ENCODE data around the gene CRACR2B.

CRACR2B gene

DNA sequence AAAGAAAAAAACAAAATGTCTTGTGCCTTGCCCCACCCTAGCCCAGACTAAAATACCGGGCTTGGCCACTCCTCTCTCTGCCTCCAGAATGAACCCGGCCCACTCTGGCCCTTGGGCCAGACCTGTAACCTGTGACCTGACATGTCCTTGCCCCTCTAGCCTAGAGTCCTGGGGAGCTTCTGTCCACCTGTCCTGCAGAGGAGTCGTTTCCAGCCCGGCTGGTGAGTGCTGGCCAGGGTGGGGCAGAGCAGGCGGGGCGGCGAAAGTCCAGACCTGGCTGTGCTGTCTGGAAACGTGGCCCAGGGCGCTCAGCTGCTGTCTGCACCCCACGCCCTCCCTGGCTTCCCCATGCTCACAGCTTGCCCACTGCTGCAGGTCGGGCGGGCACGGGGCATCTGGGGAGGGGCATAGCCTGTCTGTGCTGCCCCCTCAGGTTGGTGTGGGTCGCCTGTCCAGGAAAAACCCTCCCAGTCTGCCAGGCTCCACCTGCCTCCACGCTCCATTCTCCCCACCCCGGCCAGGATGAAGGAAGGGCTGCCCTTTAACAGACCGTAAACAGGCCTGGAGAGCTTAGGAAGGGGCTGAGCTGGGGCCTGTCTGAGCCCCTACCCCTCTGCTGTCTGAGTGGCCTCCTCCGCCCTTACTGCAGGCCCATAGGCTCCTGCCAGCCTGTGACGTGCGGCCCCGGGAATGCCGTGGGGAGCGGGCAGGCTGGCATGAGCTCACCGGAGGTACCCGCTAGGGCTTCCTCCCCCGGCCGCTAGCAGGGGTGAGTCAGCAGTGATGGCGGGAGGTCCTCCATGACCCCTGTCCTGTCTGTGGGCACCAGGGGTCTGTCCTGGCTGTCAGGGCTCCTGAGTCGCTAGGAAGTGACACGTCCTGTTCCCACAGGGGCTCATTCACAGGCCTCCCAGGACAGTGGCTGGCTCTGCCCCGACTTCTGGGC lies 6.9 kb downstream of the CRACR2B start:
- in situ Hi-C loops (cut with MboI; ENCODE audit: low sequenced_read_pairs, unreplicated experiment): no loop called here
- DNase-seq (ENCODE audit: low spot score): no peak
- TF ChIP-seq, protein P1, sequence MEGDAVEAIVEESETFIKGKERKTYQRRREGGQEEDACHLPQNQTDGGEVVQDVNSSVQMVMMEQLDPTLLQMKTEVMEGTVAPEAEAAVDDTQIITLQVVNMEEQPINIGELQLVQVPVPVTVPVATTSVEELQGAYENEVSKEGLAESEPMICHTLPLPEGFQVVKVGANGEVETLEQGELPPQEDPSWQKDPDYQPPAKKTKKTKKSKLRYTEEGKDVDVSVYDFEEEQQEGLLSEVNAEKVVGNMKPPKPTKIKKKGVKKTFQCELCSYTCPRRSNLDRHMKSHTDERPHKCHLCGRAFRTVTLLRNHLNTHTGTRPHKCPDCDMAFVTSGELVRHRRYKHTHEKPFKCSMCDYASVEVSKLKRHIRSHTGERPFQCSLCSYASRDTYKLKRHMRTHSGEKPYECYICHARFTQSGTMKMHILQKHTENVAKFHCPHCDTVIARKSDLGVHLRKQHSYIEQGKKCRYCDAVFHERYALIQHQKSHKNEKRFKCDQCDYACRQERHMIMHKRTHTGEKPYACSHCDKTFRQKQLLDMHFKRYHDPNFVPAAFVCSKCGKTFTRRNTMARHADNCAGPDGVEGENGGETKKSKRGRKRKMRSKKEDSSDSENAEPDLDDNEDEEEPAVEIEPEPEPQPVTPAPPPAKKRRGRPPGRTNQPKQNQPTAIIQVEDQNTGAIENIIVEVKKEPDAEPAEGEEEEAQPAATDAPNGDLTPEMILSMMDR (IDR thresholded peaks at IDR 0.05; ENCODE audit: borderline replicate concordance, control extremely low read depth, extremely low read depth, insufficient read depth, missing control alignments): no peak

DNA sequence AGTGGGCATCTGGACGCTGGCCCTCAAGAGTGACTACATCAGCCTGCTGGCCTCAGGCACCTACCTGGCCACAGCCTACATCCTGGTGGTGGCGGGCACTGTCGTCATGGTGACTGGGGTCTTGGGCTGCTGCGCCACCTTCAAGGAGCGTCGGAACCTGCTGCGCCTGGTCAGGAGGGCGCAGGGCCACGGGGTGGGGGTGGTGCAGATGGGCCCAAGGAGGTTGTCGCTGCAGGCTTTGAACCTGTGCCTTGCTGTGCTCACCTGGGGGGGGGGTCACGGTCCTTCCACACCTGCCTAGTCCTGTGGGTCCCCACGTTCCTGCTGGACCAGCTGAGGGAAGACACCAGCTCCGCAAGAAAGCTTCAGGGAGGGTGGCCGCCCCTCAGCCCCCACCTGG lies 8.6 kb downstream of the CRACR2B start:
- TF ChIP-seq, protein P1 (IDR thresholded peaks at IDR 0.05; ENCODE audit: borderline replicate concordance, control extremely low read depth, extremely low read depth, insufficient read depth, missing control alignments): no peak
- in situ Hi-C loops (cut with MboI; ENCODE audit: low sequenced_read_pairs, unreplicated experiment): no loop called here

DNA sequence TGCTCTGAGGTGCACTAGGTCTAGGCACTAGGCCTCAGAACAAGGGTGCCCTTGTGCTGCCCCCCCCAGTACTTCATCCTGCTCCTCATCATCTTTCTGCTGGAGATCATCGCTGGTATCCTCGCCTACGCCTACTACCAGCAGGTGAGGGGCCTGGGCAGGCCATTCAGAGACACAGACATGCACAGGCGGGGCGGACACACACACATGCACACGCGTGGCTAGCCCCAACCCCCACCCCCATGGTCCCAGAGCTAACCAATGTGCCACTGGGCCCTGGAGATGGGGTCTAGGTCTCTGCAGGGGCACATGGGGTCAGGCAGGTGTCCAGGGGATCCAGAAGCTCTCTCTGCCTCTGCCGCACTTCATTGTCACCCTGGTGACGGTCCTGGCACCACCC lies 9.0 kb downstream of the CRACR2B start:
- TF ChIP-seq, protein P1 (IDR thresholded peaks at IDR 0.05; ENCODE audit: borderline replicate concordance, control extremely low read depth, extremely low read depth, insufficient read depth, missing control alignments): no peak
- in situ Hi-C loops (cut with MboI; ENCODE audit: low sequenced_read_pairs, unreplicated experiment): no loop called here
- no peak for DNase-seq (ENCODE audit: low spot score)

More for the DNA sequence above, 8.6 kb downstream of the CRACR2B start:
- DNase-seq (ENCODE audit: low spot score): no peak

DNA sequence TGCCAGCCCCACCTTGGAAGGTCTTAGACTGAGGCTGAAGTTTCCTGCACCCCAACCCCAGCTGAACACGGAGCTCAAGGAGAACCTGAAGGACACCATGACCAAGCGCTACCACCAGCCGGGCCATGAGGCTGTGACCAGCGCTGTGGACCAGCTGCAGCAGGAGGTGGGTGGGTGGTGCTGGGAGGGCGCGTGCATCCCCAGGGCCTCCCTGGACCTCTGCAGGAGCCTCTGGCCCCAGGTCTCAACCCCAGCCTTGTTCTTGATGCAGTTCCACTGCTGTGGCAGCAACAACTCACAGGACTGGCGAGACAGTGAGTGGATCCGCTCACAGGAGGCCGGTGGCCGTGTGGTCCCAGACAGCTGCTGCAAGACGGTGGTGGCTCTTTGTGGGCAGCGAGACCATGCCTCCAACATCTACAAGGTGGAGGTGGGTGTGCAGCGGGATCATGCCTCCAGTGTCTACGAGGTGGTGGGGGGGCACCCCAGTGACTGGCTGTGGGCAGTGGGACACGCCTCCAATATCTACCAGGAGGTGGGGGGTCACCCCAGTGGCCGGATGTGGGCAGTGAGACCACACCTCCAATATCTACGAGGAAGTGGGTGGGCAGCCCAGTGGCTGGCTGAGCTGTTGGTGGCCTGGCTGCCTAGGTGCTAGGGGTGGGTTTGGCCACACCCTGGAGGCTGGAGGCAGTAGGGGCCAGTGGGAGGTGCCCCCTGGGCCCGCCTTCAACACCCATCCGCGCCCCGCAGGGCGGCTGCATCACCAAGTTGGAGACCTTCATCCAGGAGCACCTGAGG lies 9.7 kb downstream of the CRACR2B start:
- in situ Hi-C loops (cut with MboI; ENCODE audit: low sequenced_read_pairs, unreplicated experiment): no loop called here
- DNase-seq (ENCODE audit: low spot score): no peak
- TF ChIP-seq, protein P1 (IDR thresholded peaks at IDR 0.05; ENCODE audit: borderline replicate concordance, control extremely low read depth, extremely low read depth, insufficient read depth, missing control alignments): no peak

DNA sequence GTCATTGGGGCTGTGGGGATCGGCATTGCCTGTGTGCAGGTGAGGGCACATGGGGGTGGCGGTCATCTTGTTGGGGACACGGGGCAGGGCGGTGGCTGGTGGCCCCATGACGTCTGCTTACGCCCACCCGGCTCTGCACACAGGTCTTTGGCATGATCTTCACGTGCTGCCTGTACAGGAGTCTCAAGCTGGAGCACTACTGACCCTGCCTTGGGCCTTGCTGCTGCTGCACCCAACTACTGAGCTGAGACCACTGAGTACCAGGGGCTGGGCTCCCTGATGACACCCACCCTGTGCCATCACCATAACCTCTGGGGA lies 10.2 kb downstream of the CRACR2B start:
- in situ Hi-C loops (cut with MboI; ENCODE audit: low sequenced_read_pairs, unreplicated experiment): no loop called here
- TF ChIP-seq, protein P1 (IDR thresholded peaks at IDR 0.05; ENCODE audit: borderline replicate concordance, control extremely low read depth, extremely low read depth, insufficient read depth, missing control alignments): no peak
- DNase-seq (ENCODE audit: low spot score): no peak

DNA sequence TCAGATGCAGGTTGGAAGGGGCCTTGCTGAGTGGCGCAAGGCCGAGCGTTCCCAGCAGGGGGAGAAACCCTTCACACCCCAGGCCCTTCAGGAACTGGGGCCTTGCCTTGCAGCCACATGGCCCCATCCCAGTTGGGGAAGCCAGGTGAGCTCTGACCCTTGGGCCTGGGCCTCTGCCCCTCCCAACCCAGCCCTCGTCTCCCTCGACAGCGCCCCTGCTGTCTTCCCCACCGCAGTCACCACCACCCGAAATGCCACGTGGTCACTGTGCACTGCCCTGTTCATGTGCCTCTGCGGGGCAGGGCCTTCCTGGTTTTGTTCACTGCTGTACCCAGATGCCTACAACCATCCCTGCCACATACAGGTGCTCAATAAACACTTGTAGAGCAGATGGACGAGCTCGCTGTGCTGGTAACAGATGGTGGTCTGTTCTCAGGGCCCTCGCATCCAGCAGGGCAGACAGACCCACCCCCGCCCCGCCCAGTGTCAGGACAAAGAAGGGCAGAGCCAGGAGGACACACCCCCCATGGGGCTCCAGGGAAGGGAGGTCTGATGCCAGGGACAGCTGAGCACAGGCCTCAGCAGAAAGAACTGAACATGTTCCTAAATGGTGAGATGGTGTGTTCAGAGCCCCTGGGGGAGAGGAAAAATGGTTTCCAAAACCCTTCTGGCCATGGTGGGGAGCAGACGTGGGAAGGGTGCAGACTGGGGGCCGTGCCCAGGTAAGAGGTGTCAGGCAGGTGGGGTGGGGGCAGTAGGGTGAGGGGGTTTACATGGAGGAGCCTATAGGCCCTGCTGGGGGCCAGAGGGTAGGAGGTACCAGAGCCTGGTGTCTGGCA lies 10.9 kb downstream of the CRACR2B start:
- no peak for DNase-seq (ENCODE audit: low spot score)
- in situ Hi-C loops (cut with MboI; ENCODE audit: low sequenced_read_pairs, unreplicated experiment): no loop called here
- TF ChIP-seq, protein P1 (IDR thresholded peaks at IDR 0.05; ENCODE audit: borderline replicate concordance, control extremely low read depth, extremely low read depth, insufficient read depth, missing control alignments): no peak
